HL-60 (cell line): ENCODE data around the gene MYO1A.

Source experiments
- DNase-seq, 2 experiments: peaks; one replicate each; pipeline ENCODE4 v3.0.0-alpha.2; 2010 to 2020; ENCODE audit warnings: low read depth in 1 of 2, low spot score in 1 of 2
- H3K27ac ChIP-seq: fragments of 250-450 bp; sonication (Bioruptor Pico); replicated peaks from 2 replicates; pipeline ENCODE4 v1.5.1; 2020; ENCODE audit warnings: mild to moderate bottlenecking, moderate library complexity
- H3K27me3 ChIP-seq: fragments of 250-450 bp; sonication (Bioruptor Pico); 2 replicates; pipeline ENCODE4 v1.5.1; 2021; ENCODE audit warnings: mild to moderate bottlenecking, moderate library complexity; ENCODE audit not compliant: insufficient read depth, poor library complexity, severe bottlenecking
- H3K4me3 ChIP-seq: replicated peaks from 2 replicates; pipeline ENCODE4 v1.5.1; 2011; ENCODE audit warnings: mild to moderate bottlenecking, control low read depth, low read length; ENCODE audit not compliant: insufficient read depth
- CTCF ChIP-seq: IDR thresholded peaks from one replicate; pipeline ENCODE4 v1.5.1; 2011; ENCODE audit warnings: low read length, control low read depth, inconsistent platforms; ENCODE audit not compliant: insufficient read depth
- GABPA ChIP-seq: IDR thresholded peaks from 2 replicates; pipeline ENCODE4 v1.6.1; 2012; ENCODE audit warnings: low read depth
- POLR2AphosphoS5 ChIP-seq: IDR thresholded peaks from 2 replicates; pipeline ENCODE4 v1.6.1; 2012; ENCODE audit warnings: low read depth
- REST ChIP-seq: IDR thresholded peaks from 2 replicates; pipeline ENCODE4 v1.6.1; 2012; ENCODE audit warnings: low read depth; ENCODE audit not compliant: insufficient replicate concordance
- SPI1 ChIP-seq: IDR thresholded peaks from 2 replicates; pipeline ENCODE4 v1.6.1; 2012; ENCODE audit warnings: low read depth, mild to moderate bottlenecking, borderline replicate concordance

The MYO1A gene

DNA sequence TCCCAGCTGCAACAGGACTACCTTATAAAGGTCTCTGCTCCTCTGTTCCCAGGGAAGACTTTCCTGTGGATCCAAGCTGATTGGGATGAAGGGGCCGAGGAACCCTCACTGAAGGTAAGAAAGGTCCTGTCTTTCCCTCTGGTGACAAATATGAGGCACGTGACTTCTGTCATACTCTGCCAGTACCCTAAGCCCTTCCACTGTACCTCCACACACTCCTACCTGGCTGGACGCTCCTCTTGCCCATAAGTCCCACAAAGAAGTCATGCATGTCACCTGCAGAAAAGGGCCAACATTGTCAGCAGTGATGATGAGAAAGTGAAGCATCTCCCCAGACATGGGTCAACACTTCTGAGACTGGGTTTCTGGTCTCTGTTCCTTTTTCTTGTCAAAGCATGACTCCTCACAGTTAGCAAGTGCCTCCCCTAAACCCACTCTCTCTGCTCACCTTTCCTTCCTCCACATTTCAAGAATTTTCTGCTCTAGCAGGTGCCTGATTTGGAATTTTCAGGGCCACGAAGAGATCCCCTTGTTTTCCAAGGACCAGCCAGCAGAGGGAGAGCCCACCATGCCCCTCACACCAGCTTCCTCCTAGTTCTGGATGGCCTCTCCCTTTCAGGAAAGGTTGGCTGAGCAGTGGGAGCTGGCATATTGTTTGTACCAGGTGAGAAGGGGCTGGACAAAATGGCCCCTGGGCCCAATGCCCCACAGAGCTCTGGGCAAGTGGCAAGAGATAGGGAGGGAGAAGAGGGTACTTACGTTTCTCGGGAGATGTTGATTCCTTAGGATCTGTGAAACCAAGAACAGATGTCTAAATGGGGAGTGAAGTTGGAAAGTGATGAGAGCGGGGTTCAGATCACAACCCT, 37.1 kb downstream of the MYO1A start:
- Histone ChIP-seq H3K27ac (no peak overlapping the region), H3K27me3 (peaks cover 3% of the 10 kb centered on the region), H3K4me3 (no peak overlapping the region)
- no peak for TF ChIP-seq SPI1
- no peak for TF ChIP-seq GABPA
- no peak for TF ChIP-seq CTCF
- TF ChIP-seq REST, result no peak
- no peak for TF ChIP-seq POLR2AphosphoS5
- DNase-seq, result no peak

DNA sequence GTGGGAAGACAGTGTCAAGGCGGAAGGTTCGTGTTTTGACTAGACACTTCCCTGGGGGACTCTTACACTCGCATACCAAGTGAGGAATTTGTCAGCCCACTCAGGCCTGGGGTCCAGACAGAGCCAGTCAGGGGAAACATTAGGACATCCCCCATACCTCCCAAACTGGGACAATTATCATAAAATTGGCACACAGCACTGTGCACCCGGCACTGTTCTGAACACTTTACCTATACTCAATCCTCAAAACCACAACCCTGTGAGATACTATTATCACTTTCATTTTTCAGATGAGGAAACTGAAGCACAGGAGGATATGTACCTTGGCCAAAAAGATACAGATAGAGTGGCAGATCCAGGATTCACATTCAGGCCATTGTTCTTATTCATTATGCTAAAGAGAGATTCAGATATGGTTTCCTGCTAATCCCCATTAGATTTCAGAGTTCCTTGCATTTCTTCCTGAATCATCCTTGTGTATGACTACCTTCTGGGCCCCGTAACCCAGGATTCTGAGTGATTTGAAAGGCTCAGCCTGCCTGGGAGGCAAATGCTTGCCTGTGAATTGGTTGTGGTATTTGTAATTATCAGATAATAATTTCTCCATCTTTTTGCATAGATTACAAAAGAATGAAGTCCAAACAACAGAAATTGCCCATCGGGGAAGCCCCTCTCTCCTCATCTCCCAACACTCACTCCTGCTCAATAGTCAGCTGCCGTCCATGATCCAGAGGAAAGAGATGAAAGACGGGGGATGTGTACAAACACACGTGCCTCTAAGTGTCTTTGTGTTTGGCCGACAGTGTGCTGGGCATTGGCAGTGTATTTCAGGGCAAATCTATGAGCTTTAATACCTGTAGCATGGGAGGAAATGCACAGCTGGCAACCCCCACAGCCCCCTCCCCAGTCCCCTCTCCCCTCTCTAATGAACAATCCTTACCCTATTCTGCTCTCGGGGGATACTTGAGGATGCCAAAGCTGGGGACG, 38.2 kb downstream of the MYO1A start:
- DNase-seq, result no peak
- TF ChIP-seq SPI1, result no peak
- TF ChIP-seq REST, result no peak
- TF ChIP-seq POLR2AphosphoS5, result no peak
- TF ChIP-seq GABPA, result no peak
- TF ChIP-seq CTCF, result no peak

GRCh38 chr12:57010627-57011247, 39.2 kb downstream of the MYO1A start:
- TF ChIP-seq REST, result no peak
- no peak for TF ChIP-seq GABPA
- no peak for TF ChIP-seq CTCF
- no peak for TF ChIP-seq POLR2AphosphoS5
- no peak for TF ChIP-seq SPI1
- no peak for DNase-seq
- Histone ChIP-seq H3K27ac (no peak overlapping the region), H3K27me3 (peaks cover 3% of the 10 kb centered on the region), H3K4me3 (no peak overlapping the region)

More for the DNA sequence above, 38.2 kb downstream of the MYO1A start:
- H3K4me3 ChIP-seq, result no peak overlapping the region
- no peak overlapping the region for H3K27ac ChIP-seq
- H3K27me3 ChIP-seq, result peaks cover 3% of the 10 kb centered on the region
